Transverse colon (tissue), 4 donors: ENCODE results near the gene SPIB.

Experiments used
- CTCF ChIP-seq, 5 experiments: fragments of 200-600 bp in 3 of 5; fragments of 450-650 bp in 2 of 5; sonication (generic) in 3 of 5; IDR thresholded peaks; 1 replicate in 2 of 5; 2 replicates in 3 of 5; pipeline ENCODE4 v1.5.1; 2016 to 2017; ENCODE audit warnings: antibody characterized with exemption in 5 of 5, inconsistent platforms in 3 of 5, mild to moderate bottlenecking in 2 of 5, moderate library complexity in 1 of 5
- POLR2A ChIP-seq: fragments of 450-650 bp; IDR thresholded peaks from one replicate; pipeline ENCODE4 v1.6.1; 2016; ENCODE audit warnings: antibody characterized with exemption, mild to moderate bottlenecking, moderate library complexity
- POLR2AphosphoS5 ChIP-seq, 3 donors: sonication (generic); formaldehyde crosslinking; IDR thresholded peaks; one replicate each; pipeline ENCODE4 v1.6.1; 2016; ENCODE audit warnings: antibody characterized with exemption in 3 of 3

- TF ChIP-seq POLR2AphosphoS5 (IDR thresholded peaks at IDR 0.05) (no peak), CTCF (IDR thresholded peaks at IDR 0.05) (no peak), POLR2A (no peak)
These were observed 19.4 kb upstream of the SPIB start for GRCh38 chr19:50399368-50399745.
